ENCODE measurements around the gene YIPF1.
A peak's percentile ranks its signal among the peaks of the same experiment; 100 is the strongest.
"Not testable (repeated sequence)": the region's sequence is repeated elsewhere in the genome, so short reads cannot be mapped to it uniquely, and the experiment has no call there.

The YIPF1 gene

DNA sequence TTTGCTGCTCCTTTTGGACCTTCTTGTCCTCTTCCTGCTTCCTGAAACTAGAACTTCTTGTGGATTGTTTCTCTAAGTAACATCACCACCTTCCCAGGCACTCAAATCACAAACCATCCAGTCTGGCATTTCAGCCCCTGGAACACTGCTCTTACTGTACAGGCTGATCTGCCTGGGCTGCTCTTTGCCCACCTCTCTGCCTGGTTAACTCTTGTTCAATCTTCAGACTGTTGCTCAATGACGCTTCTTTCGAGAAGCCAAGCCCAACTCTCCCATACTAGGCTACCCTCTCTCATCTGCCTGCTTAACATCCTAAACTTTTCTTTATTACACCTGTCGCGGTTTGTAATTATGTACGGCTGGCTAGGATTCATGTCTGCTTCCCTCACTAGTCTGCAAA, 5.0 kb upstream of the YIPF1 start:
- no peak for DNase-seq (ENCODE audit: low read depth)

DNA sequence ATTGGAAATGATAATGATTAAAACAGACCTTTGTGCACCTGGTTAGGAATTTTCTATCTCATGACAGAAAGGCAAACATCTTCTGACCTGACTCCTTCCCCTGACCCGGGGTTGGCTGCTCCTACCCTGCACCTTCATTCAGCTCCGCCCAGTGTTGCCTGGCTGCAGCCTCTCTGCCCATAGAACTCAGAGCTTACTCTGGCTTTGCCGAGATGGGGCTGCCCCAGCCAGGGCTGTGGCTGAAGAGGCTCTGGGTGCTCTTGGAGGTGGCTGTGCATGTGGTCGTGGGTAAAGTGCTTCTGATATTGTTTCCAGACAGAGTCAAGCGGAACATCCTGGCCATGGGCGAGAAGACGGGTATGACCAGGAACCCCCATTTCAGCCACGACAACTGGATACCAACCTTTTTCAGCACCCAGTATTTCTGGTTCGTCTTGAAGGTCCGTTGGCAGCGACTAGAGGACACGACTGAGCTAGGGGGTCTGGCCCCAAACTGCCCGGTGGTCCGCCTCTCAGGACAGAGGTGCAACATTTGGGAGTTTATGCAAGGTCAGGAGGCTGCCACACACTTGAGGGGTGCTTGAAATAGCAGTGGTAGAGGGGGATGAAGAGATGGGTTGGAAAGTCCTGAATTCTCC, 4.5 kb upstream of the YIPF1 start, which contains the start of gene DIO1:
Gene DIO1, plus strand, starts transcription at position 189 of the 638 bp plus-strand sequence. Its CDS starts 24 bp downstream, at position 213.
- no peak for DNase-seq (ENCODE audit: low read depth)

DNA sequence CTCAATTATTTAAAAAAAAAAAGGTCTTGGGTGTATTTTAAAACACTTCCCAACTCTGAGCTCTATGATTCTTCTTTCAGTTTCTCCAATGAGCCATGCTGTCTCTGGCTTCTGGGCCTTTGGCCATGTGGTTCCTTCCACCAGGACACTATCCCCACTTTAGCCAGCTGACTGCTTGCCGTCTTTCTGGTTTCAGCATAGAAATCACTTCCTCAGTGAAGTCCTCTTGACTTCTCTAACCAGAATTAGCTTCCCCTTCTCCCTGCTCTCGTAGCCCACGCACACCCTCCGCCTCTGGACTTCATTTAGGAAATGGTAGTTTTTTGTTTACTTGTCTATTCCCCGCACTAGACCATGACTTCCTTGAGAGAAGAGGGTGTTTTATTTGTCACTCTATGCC, 3.3 kb upstream of the YIPF1 start:
- no peak for DNase-seq (ENCODE audit: low read depth)

DNA sequence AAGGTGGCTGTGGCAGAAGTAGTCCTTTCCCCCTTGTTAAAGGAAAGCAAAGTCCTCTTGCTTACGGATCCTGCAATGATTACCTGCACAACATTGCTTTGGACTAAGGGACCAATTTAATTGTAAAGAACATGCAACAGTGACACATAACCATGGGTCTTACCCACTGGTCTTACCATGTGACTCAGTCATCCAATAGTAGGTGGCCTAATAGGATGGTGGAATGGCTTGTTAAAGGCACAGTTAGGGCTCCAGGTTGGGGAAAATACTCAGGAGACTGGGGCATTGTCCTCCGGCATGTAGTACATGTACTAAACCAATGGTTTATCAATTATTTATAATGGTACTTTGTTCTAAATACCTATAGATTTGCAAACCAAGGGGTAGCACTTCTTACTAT, 2.1 kb upstream of the YIPF1 start:
- DNase-seq (ENCODE audit: low read depth): no peak

GRCh38 chr1:53891018-53891417, 1.4 kb upstream of the YIPF1 start:
- no peak for DNase-seq (ENCODE audit: low read depth)

DNA sequence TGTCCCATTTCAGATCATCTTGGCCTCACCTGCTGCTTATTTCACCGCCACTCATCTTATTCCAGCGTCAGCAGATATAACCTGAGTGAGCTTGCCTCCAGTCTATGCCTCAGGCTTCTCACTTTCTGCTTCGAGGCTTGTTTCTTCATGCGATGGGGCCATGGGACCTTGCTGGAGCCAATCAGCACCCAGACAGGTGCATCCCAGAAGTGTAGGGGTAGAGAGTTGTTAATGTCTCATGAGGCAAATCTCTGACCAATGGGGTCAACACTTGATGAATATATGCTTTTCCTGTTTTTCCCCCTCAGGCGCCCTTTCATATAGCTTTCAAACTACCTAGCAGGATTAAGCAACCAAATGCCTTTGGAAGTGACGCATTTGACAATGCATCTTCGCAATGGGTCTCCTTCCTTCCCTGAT, 935 bp upstream of the YIPF1 start:
- no peak for DNase-seq (ENCODE audit: low read depth)

DNA sequence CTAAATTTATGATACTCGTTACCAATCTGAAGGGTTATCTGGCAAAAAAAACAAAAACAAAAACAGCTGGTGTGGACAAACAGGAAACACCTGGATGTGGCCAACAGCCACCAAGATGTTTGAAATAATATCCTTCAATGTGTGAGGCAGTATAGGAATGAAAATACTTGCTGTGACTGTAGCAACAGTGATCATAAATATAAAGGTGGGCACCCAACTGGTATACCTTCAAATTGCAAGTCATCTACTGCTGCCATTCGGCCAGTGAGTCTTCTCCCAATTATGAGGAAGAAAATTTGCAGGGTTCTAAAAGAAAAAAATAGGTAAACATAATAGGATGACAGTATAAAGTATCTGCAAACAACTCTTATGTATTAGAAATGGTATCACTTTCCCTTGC, 916 bp downstream of the YIPF1 start:
- no peak for DNase-seq (ENCODE audit: low read depth)

- peak; percentile 49 for DNase-seq (ENCODE audit: low read depth)
Measured at GRCh38 chr1:53883600-53883999, 6.0 kb downstream of the YIPF1 start.

DNA sequence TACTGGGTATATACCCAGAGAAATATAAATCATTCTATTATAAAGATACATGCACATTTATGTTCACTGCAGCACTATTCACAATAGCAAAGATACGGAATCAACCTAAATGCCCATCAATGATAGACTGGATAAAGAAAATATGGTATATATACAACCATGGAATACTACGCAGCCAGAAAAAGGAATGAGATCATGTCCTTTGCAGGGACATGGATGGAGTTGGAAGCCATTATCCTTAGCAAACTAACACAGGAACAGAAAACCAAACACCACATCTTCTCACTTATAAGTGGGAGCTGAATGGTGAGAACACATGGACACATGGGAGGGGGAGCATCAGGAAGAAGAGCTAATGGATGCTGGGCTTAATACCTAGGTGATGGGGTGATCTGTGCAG, 7.7 kb downstream of the YIPF1 start:
- DNase-seq (ENCODE audit: low read depth): not testable (repeated sequence)

- peak; percentile 68 for DNase-seq (ENCODE audit: low read depth)
Measured at GRCh38 chr1:53878492-53879105, 11.0 kb downstream of the YIPF1 start.

DNA sequence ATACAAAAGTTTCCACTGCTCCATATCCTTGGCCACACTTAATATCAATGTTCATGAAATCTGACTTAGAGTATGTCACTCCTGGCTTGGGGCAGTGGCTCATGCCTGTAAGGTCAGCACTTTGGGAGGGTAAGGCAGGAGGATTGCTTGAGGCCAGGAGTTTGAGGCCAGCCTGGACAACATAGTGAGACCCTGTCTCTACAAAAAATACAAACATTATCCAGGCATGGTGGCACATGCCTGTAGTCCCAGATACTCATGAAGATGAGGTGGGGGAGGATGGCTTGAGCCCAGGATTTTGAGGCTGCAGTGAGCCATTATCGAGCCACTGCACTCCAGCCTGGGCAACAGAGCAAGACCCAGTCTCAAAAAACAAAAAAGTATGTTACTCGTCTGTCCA, 14.4 kb downstream of the YIPF1 start:
- DNase-seq (ENCODE audit: low read depth): not testable (repeated sequence)

DNA sequence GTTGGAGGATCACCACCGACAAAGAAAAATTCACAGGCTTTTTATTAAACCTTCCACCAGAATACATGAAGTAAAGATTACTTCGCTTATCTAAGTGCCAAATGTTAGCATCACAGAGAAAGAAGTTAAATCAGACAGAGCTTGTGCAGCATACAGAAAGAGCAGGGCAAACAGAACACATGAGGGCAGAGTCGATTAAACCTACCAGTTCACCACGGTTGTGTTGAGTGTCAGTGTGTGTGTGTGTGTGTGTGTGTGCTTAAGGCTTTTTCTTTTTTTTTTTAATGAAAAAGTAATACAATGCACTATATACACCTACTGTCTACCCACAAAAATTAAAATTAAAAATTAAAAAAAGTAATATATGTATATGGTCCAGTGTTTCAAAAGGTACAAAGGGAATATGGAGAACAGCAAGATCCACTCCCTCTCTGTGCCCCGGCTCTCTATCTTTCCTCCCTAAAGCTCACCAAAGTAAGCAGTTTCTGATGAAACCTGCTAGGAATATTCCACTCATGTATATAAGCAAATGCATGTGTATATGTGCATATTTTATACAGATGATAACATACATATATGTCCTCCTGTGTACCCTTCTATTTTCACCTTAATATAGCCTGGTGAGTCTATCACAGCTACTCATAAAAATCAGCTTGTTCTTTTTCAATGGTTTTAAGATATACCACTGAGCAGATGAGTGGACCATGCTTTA, 17.7 kb downstream of the YIPF1 start:
- no peak for DNase-seq (ENCODE audit: low read depth)

GRCh38 chr1:53871221-53871620, 18.4 kb downstream of the YIPF1 start:
- DNase-seq (ENCODE audit: low read depth): peak; percentile 21

DNA sequence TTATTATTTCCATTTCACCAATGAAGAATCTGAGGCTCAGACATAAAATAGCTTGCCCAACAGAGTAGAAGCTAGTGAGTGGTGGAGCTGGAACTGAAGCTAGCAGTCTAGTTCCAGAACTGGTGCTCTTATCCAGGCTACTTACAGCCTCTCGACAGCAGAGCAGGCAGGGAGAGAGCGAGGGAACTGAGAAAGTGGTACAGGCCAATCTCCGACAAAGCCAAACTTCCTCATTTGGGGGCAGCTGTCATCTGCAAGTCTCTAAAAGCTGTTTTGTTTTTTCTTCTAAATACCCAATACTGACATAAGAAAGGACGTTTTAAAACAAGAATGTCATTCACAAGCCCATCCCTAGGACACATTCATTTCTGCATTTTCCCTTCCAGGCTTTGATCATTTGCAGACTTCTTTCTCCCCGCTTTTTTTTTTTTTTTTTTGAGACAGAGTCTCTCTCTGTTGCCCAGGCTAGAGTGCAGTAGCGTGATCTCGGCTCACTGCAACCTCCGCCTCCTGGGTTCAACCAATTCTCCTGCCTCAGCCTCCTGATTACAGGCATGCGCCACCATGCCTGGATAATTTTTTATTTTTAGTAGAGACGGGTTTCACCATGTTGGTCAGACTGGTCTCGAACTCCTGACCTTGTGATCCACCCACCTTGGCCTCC, 20.0 kb downstream of the YIPF1 start:
- no peak for DNase-seq (ENCODE audit: low read depth)

DNA sequence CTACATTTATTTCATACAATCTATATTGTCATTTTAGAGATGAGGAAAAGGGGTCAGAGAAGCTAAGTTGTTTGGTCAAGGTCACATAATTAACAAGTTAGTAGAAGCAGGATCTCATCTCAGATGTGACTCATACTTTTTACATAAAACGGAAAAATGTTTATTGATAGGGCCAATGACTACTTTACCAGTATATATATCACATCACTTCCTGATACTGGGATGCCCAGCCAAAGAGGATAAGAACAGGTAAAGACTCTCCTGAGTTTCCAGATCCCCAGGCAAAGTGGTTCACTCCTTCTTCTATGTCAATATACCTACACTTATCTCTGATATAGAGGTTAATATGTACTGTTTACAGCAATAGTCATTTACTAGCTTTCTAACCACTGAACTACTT, 21.0 kb downstream of the YIPF1 start:
- no peak for DNase-seq (ENCODE audit: low read depth)

DNA sequence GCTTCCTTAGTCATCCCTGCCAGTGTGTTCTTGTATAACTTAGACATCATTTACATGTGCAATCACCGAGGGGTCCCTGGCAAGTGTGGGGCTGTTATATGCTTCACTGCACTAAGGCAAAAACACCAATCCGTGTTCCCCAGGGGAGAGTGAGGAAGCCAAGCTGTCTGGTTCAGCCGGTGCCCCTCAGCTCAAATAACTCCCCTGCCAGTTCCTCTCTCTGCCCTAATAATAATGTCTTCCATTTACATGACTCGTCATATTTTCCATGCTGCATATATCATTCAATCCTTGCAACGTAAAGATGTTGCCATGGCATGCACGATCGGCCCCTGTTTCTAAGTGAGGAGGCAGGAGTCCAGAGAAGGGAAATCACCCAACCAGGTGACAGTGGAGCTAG, 27.1 kb downstream of the YIPF1 start:
- DNase-seq (ENCODE audit: low read depth): no peak

GRCh38 chr1:53860967-53861411, 28.6 kb downstream of the YIPF1 start:
- peak; percentile 59 for DNase-seq (ENCODE audit: low read depth)

DNA sequence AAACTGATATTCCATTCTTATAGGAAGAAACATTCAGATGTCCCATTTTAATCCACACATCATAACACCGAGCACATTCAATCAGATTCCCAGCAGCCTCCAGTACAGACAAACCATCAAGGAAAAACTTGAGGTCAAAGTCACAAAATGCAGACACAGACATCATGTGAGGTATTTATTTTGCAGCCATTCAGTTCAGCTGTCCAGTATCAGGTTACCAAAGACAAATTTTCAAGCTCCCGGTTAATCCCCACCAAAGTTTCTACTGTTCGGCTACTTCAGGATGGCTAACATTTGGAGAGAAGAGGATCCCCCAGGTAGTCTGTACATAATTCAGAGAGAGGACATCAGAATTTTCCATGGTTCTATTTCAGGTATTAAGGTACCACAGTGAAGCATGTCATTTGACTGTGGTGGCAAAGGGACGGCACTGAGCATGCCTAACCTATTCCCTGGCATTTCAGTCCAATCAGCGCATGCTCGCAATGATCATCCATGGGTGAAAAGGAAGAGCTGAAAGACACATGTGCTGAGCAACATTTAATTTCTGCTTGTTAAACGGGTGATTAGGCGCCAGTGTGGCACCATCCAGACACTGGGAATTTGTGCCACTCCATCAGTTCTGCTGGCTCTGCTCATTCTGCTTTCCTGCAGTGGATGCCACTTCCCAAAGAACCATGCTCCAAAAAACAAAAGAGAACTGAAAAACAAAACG, 37.9 kb downstream of the YIPF1 start:
- DNase-seq (ENCODE audit: low read depth): no peak

GRCh38 chr1:53850082-53850673, 39.4 kb downstream of the YIPF1 start:
- DNase-seq (ENCODE audit: low read depth): no peak

GRCh38 chr1:53847980-53848379, 41.6 kb downstream of the YIPF1 start:
- peak; percentile 36 for DNase-seq (ENCODE audit: low read depth)

- no peak for DNase-seq (ENCODE audit: low read depth)
Measured at GRCh38 chr1:53842347-53842746, 47.2 kb downstream of the YIPF1 start.

GRCh38 chr1:53838654-53838974, 51.0 kb downstream of the YIPF1 start:
- no peak for DNase-seq (ENCODE audit: low read depth)
